Mesothelial cell of epicardium (in vitro differentiated cells): ENCODE data around the gene CKB. TPM values are rescaled to one million over a fixed set of nuclear protein-coding genes. Genes with fewer than 3 reads are reported as not detected.

Experiments used
- DNase-seq, 2 experiments: peaks; one replicate each; pipeline ENCODE4 v3.0.0; 2021; ENCODE audit warnings: low spot score in 2 of 2; ENCODE audit not compliant: unreplicated experiment in 2 of 2
- H3K27ac Mint-ChIP-seq: 2 replicates; pipeline ENCODE4 v1.8.0; 2021; ENCODE audit warnings: mixed read lengths
- H3K27me3 Mint-ChIP-seq: 2 replicates; pipeline ENCODE4 v1.8.0; 2021; ENCODE audit warnings: low read depth, mixed read lengths
- H3K36me3 Mint-ChIP-seq: 2 replicates; pipeline ENCODE4 v1.8.0; 2021; ENCODE audit warnings: mixed read lengths
- H3K4me1 Mint-ChIP-seq: 2 replicates; pipeline ENCODE4 v1.8.0; 2021; ENCODE audit warnings: mixed read lengths
- H3K4me3 Mint-ChIP-seq: 2 replicates; pipeline ENCODE4 v1.8.0; 2021; ENCODE audit warnings: mild to moderate bottlenecking, moderate library complexity, mixed read lengths
- H3K9me3 Mint-ChIP-seq: 2 replicates; pipeline ENCODE4 v1.8.0; 2021; ENCODE audit warnings: mixed read lengths
- CTCF ChIP-seq: fragments of 200-600 bp; sonication (generic); IDR thresholded peaks from one replicate; pipeline ENCODE4 v1.5.0; 2021; ENCODE audit warnings: antibody characterized with exemption; ENCODE audit not compliant: unreplicated experiment
- total RNA-seq: library from RNA; stranded (reverse); gene quantifications from 3 replicates; pipeline ENCODE4 v1.2.1, GENCODE V29; 2021

The CKB gene
- total RNA-seq, 1 donor from 2014 or later = 50.6 TPM

GRCh38 chr14:103535081-103535890, 12.7 kb upstream of the CKB start:
- DNase-seq = no peak
- H3K27ac Mint-ChIP-seq = no peak overlapping the region
- no peaks in the 10 kb centered on the region for H3K36me3 Mint-ChIP-seq
- H3K4me1 Mint-ChIP-seq = peaks cover 4% of the 10 kb centered on the region
- no peak for TF ChIP-seq CTCF
- H3K9me3 Mint-ChIP-seq = no peaks in the 10 kb centered on the region
- H3K27me3 Mint-ChIP-seq = peaks cover 7% of the 10 kb centered on the region
- no peak overlapping the region for H3K4me3 Mint-ChIP-seq

- no peak for TF ChIP-seq CTCF
- DNase-seq = no peak
- Mint-ChIP-seq H3K27me3 (peaks cover 5% of the 10 kb centered on the region), H3K4me1 (peaks cover 8% of the 10 kb centered on the region), H3K36me3 (no peaks in the 10 kb centered on the region), H3K9me3 (no peaks in the 10 kb centered on the region), H3K27ac (no peak overlapping the region), H3K4me3 (no peak overlapping the region)
Observed at GRCh38 chr14:103534576-103535061, 12.0 kb upstream of the CKB start.

- no peaks in the 10 kb centered on the region for H3K36me3 Mint-ChIP-seq
- no peak for DNase-seq
- H3K27me3 Mint-ChIP-seq = peaks cover under 1% of the 10 kb centered on the region
- H3K27ac Mint-ChIP-seq = no peak overlapping the region
- no peaks in the 10 kb centered on the region for H3K9me3 Mint-ChIP-seq
- no peak for TF ChIP-seq CTCF
- H3K4me3 Mint-ChIP-seq = no peak overlapping the region
- H3K4me1 Mint-ChIP-seq = peaks cover 11% of the 10 kb centered on the region
Observed at GRCh38 chr14:103533999-103534575, 11.5 kb upstream of the CKB start.

- Mint-ChIP-seq H3K27me3 (no peaks in the 10 kb centered on the region), H3K27ac (no peak overlapping the region), H3K4me3 (no peak overlapping the region), H3K9me3 (no peaks in the 10 kb centered on the region), H3K4me1 (peaks cover 15% of the 10 kb centered on the region), H3K36me3 (no peaks in the 10 kb centered on the region)
- TF ChIP-seq CTCF = no peak
- DNase-seq = no peak
Observed at GRCh38 chr14:103533137-103533998, 10.7 kb upstream of the CKB start.

GRCh38 chr14:103532216-103533136, 9.8 kb upstream of the CKB start:
- Mint-ChIP-seq H3K27me3 (no peaks in the 10 kb centered on the region), H3K36me3 (no peaks in the 10 kb centered on the region), H3K4me1 (peaks cover 21% of the 10 kb centered on the region), H3K4me3 (no peak overlapping the region), H3K9me3 (no peaks in the 10 kb centered on the region), H3K27ac (no peak overlapping the region)
- TF ChIP-seq CTCF = no peak
- DNase-seq = no peak
